ENCODE data around the gene ANKS1B.

GRCh38 chr12:99658671-99659349, 325.9 kb downstream of the ANKS1B start:
- TF ChIP-seq POLR2A (IDR thresholded peaks at IDR 0.05; ENCODE audit: low read length) = no peak
- no peak for TF ChIP-seq GATA1 (IDR thresholded peaks at IDR 0.05; ENCODE audit: low read depth, low read length)

All from erythroblast (primary cell).